H1 (cell line): ENCODE measurements around the gene CNIH4. TPM values are rescaled to one million over a fixed set of nuclear protein-coding genes. Genes with fewer than 3 reads are reported as not detected.
A peak's percentile ranks its signal among the peaks of the same experiment; 100 is the strongest.

Source experiments
- CTCF ChIA-PET: fragments of 300-600 bp; sonication (Branson Sonifier 250); formaldehyde crosslinking; loops from one replicate; lab custom pipeline; 2021; ENCODE audit not compliant: partially characterized antibody; lab: Charles Lee
- POLR2A ChIA-PET: fragments of 300-600 bp; sonication (Branson Sonifier 250); formaldehyde crosslinking; loops from one replicate; lab custom pipeline; 2021; ENCODE audit warnings: inconsistent platforms; ENCODE audit not compliant: partially characterized antibody; lab: Charles Lee
- DNase-seq, 2 experiments: peaks; one replicate each; pipeline versions ENCODE4 v3.0.0 to v3.0.0-alpha.2; 2010 to 2022; ENCODE audit warnings: low spot score in 2 of 2, low read depth in 1 of 2, mixed read lengths in 1 of 2
- FAIRE-seq: peaks from 2 replicates; lab custom pipeline; 2011; peaks lifted over from hg19 to GRCh38; lab: Jason Lieb, UNC
- H2AFZ ChIP-seq: 2 replicates; pipeline ENCODE4 v1.8.1; 2012; ENCODE audit warnings: low read length, inconsistent platforms
- H2AK5ac ChIP-seq: 2 replicates; pipeline ENCODE4 v1.6.1; 2013; ENCODE audit warnings: low read depth, low read length
- H2BK120ac ChIP-seq: replicated peaks from 2 replicates; pipeline ENCODE3; 2013; ENCODE audit warnings: low read depth, low read length, inconsistent platforms
- H2BK12ac ChIP-seq: 2 replicates; pipeline ENCODE4 v1.6.1; 2013; ENCODE audit warnings: low read depth, low read length
- H2BK15ac ChIP-seq: 2 replicates; pipeline ENCODE4 v1.6.1; 2013; ENCODE audit warnings: low read length
- H2BK20ac ChIP-seq: 2 replicates; pipeline ENCODE4 v1.6.1; 2013; ENCODE audit warnings: low read length
- H2BK5ac ChIP-seq: 2 replicates; pipeline ENCODE4 v1.6.1; 2013; ENCODE audit warnings: low read depth, low read length
- H3K14ac ChIP-seq: 2 replicates; pipeline ENCODE4 v1.6.1; 2013; ENCODE audit warnings: inconsistent platforms; ENCODE audit not compliant: insufficient read length
- H3K18ac ChIP-seq: 2 replicates; pipeline ENCODE4 v1.6.1; 2013; ENCODE audit warnings: low read length; ENCODE audit errors: extremely low read depth
- H3K23ac ChIP-seq: 2 replicates; pipeline ENCODE4 v1.6.1; 2013; ENCODE audit warnings: inconsistent platforms; ENCODE audit not compliant: insufficient read length
- H3K23me2 ChIP-seq: 2 replicates; pipeline ENCODE4 v1.6.1; 2013; ENCODE audit warnings: low read depth, low read length
- H3K27ac ChIP-seq: 2 replicates; pipeline ENCODE4 v1.6.1; 2011; ENCODE audit warnings: low read depth, low read length, inconsistent platforms
- H3K27me3 ChIP-seq, 4 experiments: replicated peaks in 1 of 4; 1 replicate in 1 of 4; 2 replicates in 3 of 4; pipeline versions ENCODE4 v1.6.1 to v1.8.1; 2011 to 2013; ENCODE audit warnings: low read length in 3 of 4, mild to moderate bottlenecking in 3 of 4, inconsistent platforms in 2 of 4, mixed read lengths in 2 of 4, moderate library complexity in 1 of 4; ENCODE audit not compliant: control insufficient read depth in 3 of 4, insufficient read depth in 3 of 4; ENCODE audit errors: extremely low read depth in 1 of 4
- H3K36me3 ChIP-seq, 4 experiments: 2 replicates each; pipeline versions ENCODE4 v1.6.1 to v1.8.1; 2011 to 2013; ENCODE audit warnings: mild to moderate bottlenecking in 4 of 4, low read length in 3 of 4, moderate library complexity in 2 of 4, control low read depth in 1 of 4, inconsistent platforms in 1 of 4; ENCODE audit not compliant: insufficient read depth in 4 of 4, control insufficient read depth in 2 of 4
- H3K4ac ChIP-seq: replicated peaks from 2 replicates; pipeline ENCODE3; 2013; ENCODE audit warnings: low read length, low read depth, mixed read lengths, inconsistent platforms; ENCODE audit not compliant: insufficient read length
- H3K4me1 ChIP-seq, 4 experiments: replicated peaks in 1 of 4; 1 replicate in 1 of 4; 2 replicates in 3 of 4; pipeline versions ENCODE4 v1.6.1 to v1.8.1; 2011 to 2013; ENCODE audit warnings: low read length in 3 of 4, inconsistent platforms in 2 of 4, mixed read lengths in 1 of 4; ENCODE audit not compliant: insufficient read depth in 4 of 4, control insufficient read depth in 3 of 4
- H3K4me2 ChIP-seq, 2 experiments: 2 replicates each; pipeline versions ENCODE4 v1.6.1 to v1.8.1; 2011 to 2013; ENCODE audit warnings: low read depth in 2 of 2, low read length in 2 of 2, control low read depth in 1 of 2, inconsistent platforms in 1 of 2, mild to moderate bottlenecking in 1 of 2; ENCODE audit not compliant: insufficient read depth in 1 of 2
- H3K4me3 ChIP-seq, 4 experiments: fragments of 200-600, 300-600 bp in 1 of 4; sonication (generic), shearing (Covaris generic), sonication (Bioruptor Twin) in 1 of 4; 2 replicates each; pipeline versions ENCODE4 v1.5.1 to v1.8.1; 2011 to 2016; ENCODE audit warnings: low read length in 4 of 4, low read depth in 3 of 4, control low read depth in 2 of 4, inconsistent platforms in 2 of 4, mild to moderate bottlenecking in 2 of 4, mixed read lengths in 1 of 4, moderate library complexity in 1 of 4; ENCODE audit not compliant: insufficient read depth in 2 of 4; ENCODE audit errors: extremely low read depth in 1 of 4
- H3K56ac ChIP-seq: replicated peaks from 2 replicates; pipeline ENCODE3; 2013; ENCODE audit warnings: low read depth, mild to moderate bottlenecking, mixed read lengths, low read length, inconsistent platforms; ENCODE audit not compliant: insufficient read length
- H3K79me1 ChIP-seq: 2 replicates; pipeline ENCODE4 v1.6.1; 2013; ENCODE audit warnings: low read depth, low read length, control low read depth
- H3K79me2 ChIP-seq, 2 experiments: 2 replicates each; pipeline versions ENCODE4 v1.6.1 to v1.8.1; 2012 to 2013; ENCODE audit warnings: low read length in 2 of 2, mild to moderate bottlenecking in 2 of 2, inconsistent platforms in 1 of 2; ENCODE audit not compliant: insufficient read depth in 2 of 2, control insufficient read depth in 1 of 2
- H3K9ac ChIP-seq, 4 experiments: replicated peaks in 1 of 4; 1 replicate in 1 of 4; 2 replicates in 3 of 4; pipeline versions ENCODE4 v1.6.1 to v1.8.1; 2011 to 2013; ENCODE audit warnings: low read depth in 3 of 4, low read length in 3 of 4, control low read depth in 2 of 4, mild to moderate bottlenecking in 2 of 4, moderate library complexity in 2 of 4, inconsistent platforms in 1 of 4; ENCODE audit errors: extremely low read depth in 1 of 4
- H3K9me3 ChIP-seq, 2 experiments: 2 replicates each; pipeline versions ENCODE4 v1.6.1 to v1.8.1; 2012 to 2013; ENCODE audit warnings: mild to moderate bottlenecking in 2 of 2, moderate library complexity in 2 of 2, control low read depth in 1 of 2, inconsistent platforms in 1 of 2, low read depth in 1 of 2, low read length in 1 of 2, mixed read lengths in 1 of 2; ENCODE audit not compliant: insufficient read depth in 2 of 2
- H4K20me1 ChIP-seq, 2 experiments: replicated peaks in 1 of 2; 2 replicates each; pipeline versions ENCODE3 to v1.8.1; 2011 to 2013; ENCODE audit warnings: inconsistent platforms in 2 of 2, low read length in 2 of 2, mild to moderate bottlenecking in 1 of 2; ENCODE audit not compliant: insufficient read depth in 2 of 2, control insufficient read depth in 1 of 2
- H4K5ac ChIP-seq: 2 replicates; pipeline ENCODE4 v1.6.1; 2013; ENCODE audit warnings: low read length, low read depth, mixed read lengths, inconsistent platforms; ENCODE audit not compliant: insufficient read length
- H4K8ac ChIP-seq: 2 replicates; pipeline ENCODE4 v1.8.0; 2013; ENCODE audit warnings: mild to moderate bottlenecking, moderate library complexity, low read length, inconsistent platforms; ENCODE audit not compliant: insufficient read depth; ENCODE audit errors: extremely low read depth
- H4K91ac ChIP-seq: replicated peaks from 2 replicates; pipeline ENCODE3; 2013; ENCODE audit warnings: low read length, mixed read lengths, inconsistent platforms; ENCODE audit not compliant: insufficient read length
- CTBP2 ChIP-seq: IDR thresholded peaks from 2 replicates; pipeline ENCODE4 v1.7.0; 2011; ENCODE audit warnings: borderline replicate concordance, mild to moderate bottlenecking, moderate library complexity, mixed read lengths, low read length; ENCODE audit not compliant: insufficient read depth, insufficient read length
- GABPA ChIP-seq: IDR thresholded peaks from 2 replicates; pipeline ENCODE4 v1.6.1; 2011; ENCODE audit warnings: mild to moderate bottlenecking, low read length, moderate library complexity, borderline replicate concordance; ENCODE audit not compliant: insufficient read depth
- GTF2F1 ChIP-seq: IDR thresholded peaks from 2 replicates; pipeline ENCODE4 v1.6.1; 2012; ENCODE audit warnings: low read depth, low read length, improper control_type of control experiment, borderline replicate concordance
- POLR2AphosphoS5 ChIP-seq: IDR thresholded peaks from 2 replicates; pipeline ENCODE4 v1.6.1; 2011; ENCODE audit warnings: low read depth, low read length
- RBBP5 ChIP-seq: IDR thresholded peaks from 2 replicates; pipeline ENCODE4 v1.7.1; 2012; ENCODE audit warnings: low read depth, mild to moderate bottlenecking, inconsistent platforms, low read length, moderate library complexity, borderline replicate concordance
- SP2 ChIP-seq: IDR thresholded peaks from 2 replicates; pipeline ENCODE4 v1.6.1; 2012; ENCODE audit warnings: mild to moderate bottlenecking, low read length, inconsistent platforms
- TAF7 ChIP-seq: optimal IDR thresholded peaks from 2 replicates; pipeline ENCODE3; 2011; ENCODE audit warnings: low read depth, mild to moderate bottlenecking, inconsistent platforms, low read length, moderate library complexity, borderline replicate concordance
- TCF12 ChIP-seq: IDR thresholded peaks from 2 replicates; pipeline ENCODE4 v1.6.1; 2011; ENCODE audit warnings: low read depth, mild to moderate bottlenecking, low read length
- WGBS, 2 experiments: shearing (Covaris generic) in 1 of 2; methylation state at CpG; one replicate each; pipeline versions ENCODE4 v1.1.6 to v1.1.7; 2013 to 2015; ENCODE audit warnings: low lambda C conversion rate in 2 of 2, mixed read lengths in 2 of 2, inconsistent platforms in 1 of 2, low coverage in 1 of 2, missing lambda C conversion rate in 1 of 2; ENCODE audit not compliant: insufficient replicate concordance in 2 of 2, insufficient coverage in 1 of 2, insufficient read length in 1 of 2; ENCODE audit errors: extremely low coverage in 1 of 2, missing lambda C conversion rate in 1 of 2; 5-methylcytosine and 5-hydroxymethylcytosine counted together
- polyA plus RNA-seq, 7 experiments: library from polyadenylated mRNA; depleted of rRNA in 3 of 7; stranded (reverse) in 5 of 7; unstranded in 2 of 7; fragments of >200 nt in 5 of 7; fragments of 200-250 nt in 2 of 7; gene quantifications; 1 replicate in 5 of 7; 2 replicates in 1 of 7; 4 replicates in 1 of 7; pipeline versions ENCODE4 v1.2.1 to v1.2.3, GENCODE V29; 2011 to 2013; ENCODE audit warnings: missing spikeins in 2 of 7, mixed read lengths in 2 of 7
- total RNA-seq: library from RNA; stranded (reverse); fragmentation: NEBNext Ultra II Directional; extraction: Animal tissue kit (Norgen Biotek cat#: 25700); gene quantifications from 2 replicates; pipeline ENCODE4 v1.2.1, GENCODE V29; 2021
- TF ChIP-seq, protein P1 (sequence below), 3 experiments: IDR thresholded peaks; 1 replicate in 2 of 3; 2 replicates in 1 of 3; pipeline versions ENCODE4 v1.5.1 to v1.6.1; 2011; ENCODE audit warnings: low read length in 3 of 3, mild to moderate bottlenecking in 3 of 3, inconsistent platforms in 2 of 3, low read depth in 1 of 3, moderate library complexity in 1 of 3; ENCODE audit not compliant: insufficient read depth in 1 of 3; ENCODE audit errors: control extremely low read depth in 1 of 3

CNIH4 gene
- total and polyA plus RNA-seq, 2 of the 8 experiments (the other 6 are each of a cell fraction or from before 2014, with no cell fraction given): 76.2 to 151 TPM

DNA sequence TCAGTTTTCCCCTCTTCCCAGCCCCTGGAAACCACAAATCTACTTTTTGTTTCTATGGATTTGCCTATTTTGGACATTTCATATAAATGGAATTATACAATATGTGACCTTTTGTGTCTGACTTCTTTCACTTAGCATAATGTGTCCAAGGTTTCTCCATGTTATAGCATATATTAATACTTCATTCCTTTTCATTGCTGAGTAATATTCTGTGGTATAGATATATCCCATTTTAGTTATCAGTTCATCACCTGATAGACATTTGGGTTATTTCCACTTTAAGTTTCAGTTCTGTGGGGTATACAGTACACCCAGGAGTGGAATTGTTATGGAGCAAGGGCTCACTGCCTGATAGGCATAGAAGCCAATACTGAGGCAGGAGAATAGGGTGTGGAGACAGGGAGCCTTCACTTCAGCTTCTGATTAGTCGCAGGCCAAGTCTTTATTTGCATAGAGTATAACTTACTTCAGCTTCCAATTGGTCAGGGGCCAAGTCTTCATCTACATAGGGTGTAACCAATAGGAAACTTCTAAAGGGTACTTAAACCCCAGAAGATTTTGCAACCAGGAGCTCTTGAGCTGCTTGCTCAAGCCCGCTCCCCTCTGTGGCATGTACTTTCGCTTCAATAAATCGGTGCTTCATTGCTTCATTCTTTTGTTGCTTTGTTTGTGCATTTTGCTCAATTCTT, 18.4 kb upstream of the CNIH4 start:
- Histone ChIP-seq H2BK12ac (peak overlapping the region; percentile 68; the same call in 1 of the 2 replicates), H2BK20ac (peak overlapping the region; percentile 99; the same call in 1 of the 2 replicates), H3K18ac (peak overlapping the region; percentile 79; the same call in 1 of the 2 replicates), H3K4me3 (no peak overlapping the region), H4K91ac (no peak overlapping the region), H3K23me2 (peaks cover 5% of the 10 kb centered on the region), H4K20me1 (no peaks in the 10 kb centered on the region), H3K79me2 (no peaks in the 10 kb centered on the region), H4K8ac (no peak overlapping the region), H3K9me3 (peaks cover 6 to 15% of the 10 kb centered on the region in 2 experiments), H3K79me1 (no peaks in the 10 kb centered on the region), H2BK15ac (peak overlapping the region; percentile 95; the same call in 1 of the 2 replicates), H4K5ac (peak overlapping the region; percentile 81), H3K4me1 (peaks cover 5 to 11% (median 8%) of the 10 kb centered on the region in 4 experiments; a peak in 6 of 7 replicates), H2AK5ac (peak overlapping the region; percentile 53; the same call in 1 of the 2 replicates), H2AFZ (no peak overlapping the region), H3K56ac (no peak overlapping the region), H2BK5ac (peak overlapping the region; percentile 14; the same call in 1 of the 2 replicates), H3K4me2 (no peak overlapping the region), H3K36me3 (no peaks in the 10 kb centered on the region), H3K4ac (peak overlapping the region; percentile 78), H2BK120ac (peak overlapping the region; percentile 64), H3K9ac (no peak overlapping the region), H3K23ac (no peak overlapping the region), H3K27me3 (no peaks in the 10 kb centered on the region), H3K14ac (no peak overlapping the region), H3K27ac (no peak overlapping the region)
- ChIA-PET POLR2A (interaction anchor here (0.6 to 1.3 kb wide), 2 partner anchors 37 to 46 kb away, joined by 3 to 4 read pairs; no protein-coding TSS in a partner anchor), CTCF (no interaction called here)
- no peak for DNase-seq
- WGBS, 2 experiments: 91% methylated on average over 4 of the region's 4 CpGs; no CpG with 5 or more reads in 1 of the 2 experiments
- no peak for FAIRE-seq
- TF ChIP-seq CTBP2: no peak
- TF ChIP-seq, protein P1, sequence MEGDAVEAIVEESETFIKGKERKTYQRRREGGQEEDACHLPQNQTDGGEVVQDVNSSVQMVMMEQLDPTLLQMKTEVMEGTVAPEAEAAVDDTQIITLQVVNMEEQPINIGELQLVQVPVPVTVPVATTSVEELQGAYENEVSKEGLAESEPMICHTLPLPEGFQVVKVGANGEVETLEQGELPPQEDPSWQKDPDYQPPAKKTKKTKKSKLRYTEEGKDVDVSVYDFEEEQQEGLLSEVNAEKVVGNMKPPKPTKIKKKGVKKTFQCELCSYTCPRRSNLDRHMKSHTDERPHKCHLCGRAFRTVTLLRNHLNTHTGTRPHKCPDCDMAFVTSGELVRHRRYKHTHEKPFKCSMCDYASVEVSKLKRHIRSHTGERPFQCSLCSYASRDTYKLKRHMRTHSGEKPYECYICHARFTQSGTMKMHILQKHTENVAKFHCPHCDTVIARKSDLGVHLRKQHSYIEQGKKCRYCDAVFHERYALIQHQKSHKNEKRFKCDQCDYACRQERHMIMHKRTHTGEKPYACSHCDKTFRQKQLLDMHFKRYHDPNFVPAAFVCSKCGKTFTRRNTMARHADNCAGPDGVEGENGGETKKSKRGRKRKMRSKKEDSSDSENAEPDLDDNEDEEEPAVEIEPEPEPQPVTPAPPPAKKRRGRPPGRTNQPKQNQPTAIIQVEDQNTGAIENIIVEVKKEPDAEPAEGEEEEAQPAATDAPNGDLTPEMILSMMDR (IDR thresholded peaks at IDR 0.05; ENCODE audit: control extremely low read depth in 1 of 3, insufficient read depth in 1 of 3, low read depth in 1 of 3, low read length in 3 of 3): no peak
- TF ChIP-seq TCF12: no peak
- no peak for TF ChIP-seq SP2
- TF ChIP-seq GABPA: no peak
- TF ChIP-seq RBBP5: no peak
- no peak for TF ChIP-seq TAF7
- TF ChIP-seq POLR2AphosphoS5: no peak
- TF ChIP-seq GTF2F1: no peak
